GM12864 (cell line): Measurements from ENCODE around the gene HINT1.
"Not testable (repeated sequence)": the region's sequence is repeated elsewhere in the genome, so short reads cannot be mapped to it uniquely, and the experiment has no call there.

Experiments used
- DNase-seq: peaks from one replicate; pipeline ENCODE4 v3.0.0-alpha.2; 2011; ENCODE audit warnings: low read depth
- H3K4me3 ChIP-seq: 2 replicates; pipeline ENCODE4 v1.5.1; 2011; ENCODE audit warnings: mild to moderate bottlenecking, low read depth, low read length, control low read depth
- TF ChIP-seq, protein P1 (sequence below): IDR thresholded peaks from 2 replicates; pipeline ENCODE4 v1.5.1; 2011; ENCODE audit warnings: low read depth, mild to moderate bottlenecking, moderate library complexity, low read length, control low read depth, inconsistent platforms; ENCODE audit errors: missing control alignments

The HINT1 gene

DNA sequence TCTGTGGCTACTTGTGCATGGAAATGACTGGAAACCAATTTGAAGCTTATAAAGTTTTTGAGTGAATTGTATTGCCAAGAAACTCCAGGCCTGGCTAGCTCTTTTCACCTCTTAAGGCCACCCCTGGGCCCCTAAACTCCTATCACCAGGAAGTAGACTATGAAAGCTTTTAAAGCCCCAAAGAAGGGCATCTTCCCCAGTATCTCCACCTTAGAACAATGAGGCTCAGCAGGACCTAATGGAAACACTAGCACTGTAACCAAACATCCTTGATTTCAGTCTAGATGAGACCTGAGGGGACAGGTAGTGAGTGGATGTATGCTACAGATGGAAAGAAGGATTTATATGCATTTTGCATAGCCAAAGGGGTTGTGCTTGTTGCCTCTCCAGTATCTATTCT is 30.6 kb upstream of the HINT1 start:
- DNase-seq = no peak
- H3K4me3 ChIP-seq = no peak overlapping the region
- TF ChIP-seq, protein P1, sequence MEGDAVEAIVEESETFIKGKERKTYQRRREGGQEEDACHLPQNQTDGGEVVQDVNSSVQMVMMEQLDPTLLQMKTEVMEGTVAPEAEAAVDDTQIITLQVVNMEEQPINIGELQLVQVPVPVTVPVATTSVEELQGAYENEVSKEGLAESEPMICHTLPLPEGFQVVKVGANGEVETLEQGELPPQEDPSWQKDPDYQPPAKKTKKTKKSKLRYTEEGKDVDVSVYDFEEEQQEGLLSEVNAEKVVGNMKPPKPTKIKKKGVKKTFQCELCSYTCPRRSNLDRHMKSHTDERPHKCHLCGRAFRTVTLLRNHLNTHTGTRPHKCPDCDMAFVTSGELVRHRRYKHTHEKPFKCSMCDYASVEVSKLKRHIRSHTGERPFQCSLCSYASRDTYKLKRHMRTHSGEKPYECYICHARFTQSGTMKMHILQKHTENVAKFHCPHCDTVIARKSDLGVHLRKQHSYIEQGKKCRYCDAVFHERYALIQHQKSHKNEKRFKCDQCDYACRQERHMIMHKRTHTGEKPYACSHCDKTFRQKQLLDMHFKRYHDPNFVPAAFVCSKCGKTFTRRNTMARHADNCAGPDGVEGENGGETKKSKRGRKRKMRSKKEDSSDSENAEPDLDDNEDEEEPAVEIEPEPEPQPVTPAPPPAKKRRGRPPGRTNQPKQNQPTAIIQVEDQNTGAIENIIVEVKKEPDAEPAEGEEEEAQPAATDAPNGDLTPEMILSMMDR = no peak

DNA sequence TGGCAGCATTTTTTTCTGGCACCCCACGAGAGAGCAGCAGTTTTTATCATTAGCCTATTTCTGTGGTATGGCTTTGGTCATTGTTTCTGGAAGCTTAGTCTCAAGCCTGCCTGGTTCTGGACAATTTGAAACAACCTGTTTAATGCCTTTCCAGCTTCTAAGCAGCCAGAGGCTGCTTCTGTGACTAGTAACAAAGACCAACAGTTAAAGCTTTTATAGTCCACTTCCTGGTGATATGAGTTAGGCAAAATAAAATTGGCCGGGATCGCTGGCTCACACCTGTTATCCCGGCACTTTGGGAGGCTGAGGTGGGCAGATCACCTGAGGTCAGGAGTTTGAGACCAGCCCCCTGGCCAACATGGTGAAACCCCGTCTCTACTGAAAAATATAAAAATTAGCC is 29.7 kb upstream of the HINT1 start:
- TF ChIP-seq, protein P1 = no peak
- no peak for DNase-seq
- H3K4me3 ChIP-seq = no peak overlapping the region

DNA sequence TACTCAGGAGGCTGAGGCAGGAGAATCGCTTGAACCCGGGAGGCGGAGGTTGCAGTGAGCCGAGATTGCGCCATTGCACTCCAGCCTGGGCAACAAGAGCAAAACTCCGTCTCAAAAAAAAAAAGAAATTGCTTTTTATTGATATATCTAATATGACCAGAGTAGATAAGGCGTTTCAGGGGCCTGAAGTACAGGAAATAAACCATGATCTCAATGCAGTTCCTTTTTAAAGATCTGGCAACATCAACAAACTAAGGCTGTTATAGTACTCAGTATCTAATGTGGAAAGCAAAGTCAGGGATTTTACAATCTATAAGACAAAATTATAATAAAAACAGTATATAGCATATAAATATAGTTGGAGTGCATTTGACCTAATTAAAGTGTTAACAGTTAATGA is 28.8 kb upstream of the HINT1 start:
- H3K4me3 ChIP-seq, DNase-seq: not testable (repeated sequence)

DNA sequence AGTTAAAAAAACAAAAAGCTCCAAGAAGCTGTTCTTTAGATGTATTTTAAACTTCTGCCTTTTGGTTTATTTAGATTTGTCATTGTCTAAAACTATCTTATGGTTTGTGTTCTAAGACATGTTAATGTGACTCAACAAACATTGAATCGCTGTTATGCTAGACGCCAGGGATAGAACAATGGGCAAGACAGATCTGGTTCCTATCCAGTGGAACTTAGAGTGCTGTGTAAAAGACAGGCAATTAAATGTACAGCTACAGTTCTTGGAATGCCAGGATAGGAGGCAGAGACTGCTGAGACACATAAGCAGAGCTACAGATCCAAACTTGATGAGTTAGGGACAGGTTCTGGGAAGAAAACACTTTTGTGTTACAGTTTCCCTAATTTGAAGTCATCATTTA is 28.1 kb upstream of the HINT1 start:
- TF ChIP-seq, protein P1 = no peak
- no peak for DNase-seq
- H3K4me3 ChIP-seq = no peak overlapping the region

DNA sequence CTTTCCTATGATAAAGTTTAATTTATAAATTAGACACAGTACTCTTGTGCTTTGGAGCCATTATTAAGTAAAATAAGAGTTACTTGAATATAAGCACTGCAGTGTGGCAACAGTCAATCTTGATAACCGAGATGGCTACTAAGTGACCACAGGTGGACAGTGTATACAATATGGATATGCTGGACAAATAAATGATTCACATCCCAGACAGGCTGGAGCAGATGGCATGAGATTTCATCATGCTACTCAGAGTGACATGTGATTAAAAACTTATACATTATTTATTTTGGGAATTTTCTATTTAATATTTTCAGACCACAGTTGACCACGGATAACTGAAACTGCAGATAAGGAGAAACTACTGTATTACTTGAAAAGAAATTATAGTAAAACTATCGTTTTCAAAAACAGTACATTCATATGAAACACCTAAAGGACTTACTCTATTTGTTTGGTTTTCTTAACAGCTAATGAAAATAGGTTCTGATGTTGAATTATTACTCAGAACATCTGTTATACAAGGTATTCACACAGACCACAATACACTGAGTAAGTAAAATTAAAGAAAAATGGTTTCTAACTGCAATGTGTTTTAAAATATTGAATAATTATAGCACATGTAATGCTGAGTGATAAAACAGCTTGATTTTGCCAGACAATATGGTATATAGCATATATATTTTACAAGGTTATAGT is 21.7 kb upstream of the HINT1 start:
- TF ChIP-seq, protein P1 = no peak
- no peak for DNase-seq
- no peak overlapping the region for H3K4me3 ChIP-seq

DNA sequence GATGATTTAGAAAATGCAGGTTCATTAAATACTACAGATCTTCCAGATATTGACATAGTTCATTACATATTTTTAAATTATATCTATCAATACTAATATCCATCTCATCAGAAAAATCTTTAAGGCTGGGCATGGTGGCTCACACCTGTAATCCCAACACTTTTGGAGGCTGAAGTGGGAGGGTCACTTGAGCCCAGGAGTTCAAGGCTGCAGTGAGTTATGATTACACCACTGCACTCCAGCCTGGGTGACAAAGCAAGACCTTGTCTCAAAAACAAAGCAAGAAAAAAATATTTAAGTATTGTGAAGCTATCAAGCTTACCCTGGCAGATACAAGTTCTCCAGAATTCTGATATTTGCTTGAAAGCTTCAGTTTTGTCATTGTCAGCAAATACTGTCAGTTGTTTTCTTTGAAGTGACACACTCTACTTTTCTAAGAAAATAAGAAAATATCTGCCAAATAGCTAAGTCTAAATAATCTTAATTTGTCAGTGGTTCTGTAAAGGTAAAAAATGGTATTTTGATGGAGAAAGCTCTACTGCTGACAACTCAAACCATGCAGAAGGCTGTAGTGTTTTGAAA is 20.6 kb upstream of the HINT1 start:
- TF ChIP-seq, protein P1 = no peak
- no peak overlapping the region for H3K4me3 ChIP-seq
- no peak for DNase-seq

DNA sequence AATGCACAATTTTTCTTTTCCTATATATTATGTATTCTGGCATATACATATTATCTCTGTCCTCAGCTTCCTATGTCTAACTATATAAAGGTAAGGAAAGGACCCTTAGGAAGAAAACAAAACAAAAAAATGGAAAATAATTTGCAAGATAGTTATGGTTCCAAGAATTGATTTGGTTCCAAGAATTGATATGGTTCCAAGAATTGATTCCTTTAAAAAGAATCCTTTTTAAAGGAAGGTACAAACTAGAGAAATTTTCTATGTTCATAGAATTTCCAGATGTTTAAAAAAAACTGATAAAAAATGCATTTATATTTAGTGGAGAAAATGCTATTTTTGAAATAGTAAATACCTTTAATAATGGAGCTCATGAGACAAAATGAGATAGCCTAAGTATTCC is 17.8 kb upstream of the HINT1 start:
- no peak overlapping the region for H3K4me3 ChIP-seq

More for the DNA sequence above, 17.8 kb upstream of the HINT1 start:
- DNase-seq = no peak
- TF ChIP-seq, protein P1 = no peak
